ENCODE measurements around the gene PMF1.
"Not testable (repeated sequence)": the region's sequence is repeated elsewhere in the genome, so short reads cannot be mapped to it uniquely, and the experiment has no call there.

Gene PMF1

GRCh38 chr1:156172696-156173470 is 39.9 kb upstream of the PMF1 start:
- TF ChIP-seq CTCF (IDR thresholded peaks at IDR 0.05; ENCODE audit: control extremely low read depth, extremely low read depth, low read depth, missing control alignments) = no peak
- POLR2A ChIA-PET = no interaction called here
- CTCF ChIA-PET = interaction anchor here (0.7 to 2.2 kb wide), 11 partner anchors 9 to 146 kb away, joined by 3 to 7 read pairs (median 4); partner anchors contain the start of gene SLC25A44
- DNase-seq (ENCODE audit: extremely low spot score) = peak; percentile 12

DNA sequence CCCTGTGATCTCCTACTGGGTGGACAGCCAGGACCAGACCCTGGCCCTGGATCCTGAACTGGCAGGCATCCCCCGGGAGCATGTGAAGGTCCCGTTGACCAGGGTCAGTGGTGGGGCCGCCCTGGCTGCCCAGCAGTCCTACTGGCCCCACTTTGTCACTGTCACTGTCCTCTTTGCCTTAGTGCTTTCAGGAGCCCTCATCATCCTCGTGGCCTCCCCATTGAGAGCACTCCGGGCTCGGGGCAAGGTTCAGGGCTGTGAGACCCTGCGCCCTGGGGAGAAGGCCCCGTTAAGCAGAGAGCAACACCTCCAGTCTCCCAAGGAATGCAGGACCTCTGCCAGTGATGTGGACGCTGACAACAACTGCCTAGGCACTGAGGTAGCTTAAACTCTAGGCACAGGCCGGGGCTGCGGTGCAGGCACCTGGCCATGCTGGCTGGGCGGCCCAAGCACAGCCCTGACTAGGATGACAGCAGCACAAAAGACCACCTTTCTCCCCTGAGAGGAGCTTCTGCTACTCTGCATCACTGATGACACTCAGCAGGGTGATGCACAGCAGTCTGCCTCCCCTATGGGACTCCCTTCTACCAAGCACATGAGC is 36.1 kb upstream of the PMF1 start:
- no peak for TF ChIP-seq CTCF (IDR thresholded peaks at IDR 0.05; ENCODE audit: control extremely low read depth, extremely low read depth, low read depth, missing control alignments)
- POLR2A ChIA-PET = no interaction called here
- CTCF ChIA-PET = interaction anchor here (1.3 to 1.9 kb wide), 3 partner anchors 14 to 48 kb away, joined by 3 to 9 read pairs (median 3); no protein-coding TSS in a partner anchor
- peak; percentile 12 for DNase-seq (ENCODE audit: extremely low spot score)

- TF ChIP-seq CTCF (IDR thresholded peaks at IDR 0.05; ENCODE audit: control extremely low read depth, extremely low read depth, low read depth, missing control alignments) = no peak
- CTCF ChIA-PET = interaction anchor here (1.4 kb wide), 1 partner anchor 47 kb away, joined by 3 read pairs; no protein-coding TSS in a partner anchor
- POLR2A ChIA-PET = no interaction called here
- DNase-seq (ENCODE audit: extremely low spot score) = peak; percentile 26
Measured at GRCh38 chr1:156177919-156178654, 34.7 kb upstream of the PMF1 start.

GRCh38 chr1:156180471-156180870 is 32.3 kb upstream of the PMF1 start:
- POLR2A ChIA-PET = no interaction called here
- CTCF ChIA-PET = interaction anchor here (0.6 to 1.5 kb wide), 2 partner anchors 13 to 45 kb away, joined by 3 read pairs; partner anchors contain the start of gene SLC25A44
- DNase-seq (ENCODE audit: extremely low spot score) = no peak
- TF ChIP-seq CTCF (IDR thresholded peaks at IDR 0.05; ENCODE audit: control extremely low read depth, extremely low read depth, low read depth, missing control alignments) = no peak

GRCh38 chr1:156181391-156181924 is 31.3 kb upstream of the PMF1 start:
- DNase-seq (ENCODE audit: extremely low spot score); CTCF ChIA-PET; POLR2A ChIA-PET: not testable (repeated sequence)

- POLR2A ChIA-PET; DNase-seq (ENCODE audit: extremely low spot score); CTCF ChIA-PET: not testable (repeated sequence)
Measured at GRCh38 chr1:156182010-156182779, 30.6 kb upstream of the PMF1 start.

GRCh38 chr1:156186347-156187177 is 26.2 kb upstream of the PMF1 start:
- POLR2A ChIA-PET; CTCF ChIA-PET; DNase-seq (ENCODE audit: extremely low spot score): not testable (repeated sequence)

GRCh38 chr1:156190265-156190664 is 22.5 kb upstream of the PMF1 start:
- CTCF ChIA-PET = interaction anchor here (1.8 kb wide), 1 partner anchor 16 kb away, joined by 5 read pairs; no protein-coding TSS in a partner anchor
- POLR2A ChIA-PET; DNase-seq (ENCODE audit: extremely low spot score): not testable (repeated sequence)

Data from GM10248 (cell line).